Upper lobe of left lung (tissue), 6 donors: ENCODE data around the gene TSPO. TPM values are rescaled to one million over a fixed set of nuclear protein-coding genes. Genes with fewer than 3 reads are reported as not detected.

Experiments
- ATAC-seq, 2 donors: fragments of 200-7000 bp; cut with Tn5 transposase; one replicate each; pipeline ENCODE4 v1.9.1; 2022; ENCODE audit warnings: mild to moderate bottlenecking in 2 of 2, moderate library complexity in 2 of 2; ENCODE audit not compliant: low FRiP score in 2 of 2
- DNase-seq, 2 donors: peaks; one replicate each; pipeline ENCODE4 v3.0.0-alpha.2; 2019 to 2020
- H3K27ac ChIP-seq, 4 donors: fragments of 200-600 bp; sonication (generic); one replicate each; pipeline ENCODE4 v1.5.1; 2016 to 2019
- H3K27me3 ChIP-seq, 4 donors: fragments of 200-600 bp; sonication (generic); one replicate each; pipeline ENCODE4 v1.5.1; 2017 to 2019
- H3K36me3 ChIP-seq, 4 donors: fragments of 200-600 bp; sonication (generic); one replicate each; pipeline ENCODE4 v1.5.1; 2016 to 2019
- H3K4me1 ChIP-seq, 4 donors: fragments of 200-600 bp; sonication (generic); one replicate each; pipeline ENCODE4 v1.5.1; 2018 to 2019
- H3K4me3 ChIP-seq, 4 donors: fragments of 200-600 bp; sonication (generic); one replicate each; pipeline ENCODE4 v1.5.1; 2017 to 2019; ENCODE audit warnings: mild to moderate bottlenecking in 2 of 4, moderate library complexity in 1 of 4
- H3K9me3 ChIP-seq, 4 donors: fragments of 200-600 bp; sonication (generic); one replicate each; pipeline ENCODE4 v1.5.1; 2018 to 2019
- CTCF ChIP-seq, 6 experiments: fragments of 450-650 bp in 4 of 6; fragments of 200-600 bp in 2 of 6; sonication (generic) in 2 of 6; IDR thresholded peaks; one replicate each; pipeline ENCODE4 v1.5.1; 2016 to 2019; ENCODE audit warnings: antibody characterized with exemption in 6 of 6
- EP300 ChIP-seq, 4 donors: sonication (generic); formaldehyde crosslinking; IDR thresholded peaks; one replicate each; pipeline ENCODE4 v1.5.1; 2017; ENCODE audit warnings: antibody characterized with exemption in 4 of 4, control low read depth in 2 of 4
- POLR2A ChIP-seq, 4 donors: fragments of 450-650 bp; IDR thresholded peaks; one replicate each; pipeline ENCODE4 v1.5.1; 2016 to 2017; ENCODE audit warnings: antibody characterized with exemption in 4 of 4, mild to moderate bottlenecking in 2 of 4
- POLR2AphosphoS5 ChIP-seq, 2 donors: sonication (generic); formaldehyde crosslinking; IDR thresholded peaks; one replicate each; pipeline ENCODE4 v1.5.1; 2017; ENCODE audit warnings: antibody characterized with exemption in 2 of 2
- WGBS, 2 donors: methylation state at CpG; one replicate each; pipeline ENCODE4 v1.1.5; 2017 to 2018; 5-methylcytosine and 5-hydroxymethylcytosine counted together
- total RNA-seq, 6 donors: library from RNA; depleted of rRNA in 4 of 6; stranded (reverse); fragments of >200 nt in 4 of 6; gene quantifications; one replicate each; pipeline versions ENCODE4 v1.1.0 to v1.2.1, GENCODE V29; 2016 to 2021
- donor health status: DM: no; HTN: no; CAD: no; lungs with moderate emphysema.
- donor health status: DM: no; HTN: yes; CAD: no; lungs with severe emphysema.

TSPO gene
- total RNA-seq, 6 donors from 2014 or later: 127 to 426 (median 315) TPM

- peaks cover 10 to 71% (median 54%) of the 10 kb centered on the region in 4 donors for H3K36me3 ChIP-seq
- H3K4me1 ChIP-seq: no peaks in the 10 kb centered on the region
- TF ChIP-seq POLR2A (IDR thresholded peaks at IDR 0.05) (no peak), CTCF (IDR thresholded peaks at IDR 0.05) (no peak), POLR2AphosphoS5 (IDR thresholded peaks at IDR 0.05) (no peak), EP300 (IDR thresholded peaks at IDR 0.05) (no peak)
- ATAC-seq (no peak), DNase-seq (no peak)
- no peak overlapping the region for H3K4me3 ChIP-seq
- 95% methylated on average over 22 to 37 of the region's 39 CpGs for WGBS, 2 donors
- no peak overlapping the region for H3K27ac ChIP-seq
- H3K9me3 ChIP-seq: no peaks in the 10 kb centered on the region
- no peaks in the 10 kb centered on the region for H3K27me3 ChIP-seq
Observed at GRCh38 chr22:43173976-43174720, 22.8 kb downstream of the TSPO start.

GRCh38 chr22:43174941-43175531 lies 23.7 kb downstream of the TSPO start:
- Histone ChIP-seq H3K4me3 (no peak overlapping the region), H3K4me1 (no peaks in the 10 kb centered on the region), H3K9me3 (no peaks in the 10 kb centered on the region), H3K36me3 (peaks cover 10 to 79% (median 56%) of the 10 kb centered on the region in 4 donors), H3K27ac (no peak overlapping the region), H3K27me3 (no peaks in the 10 kb centered on the region)
- ATAC-seq (no peak), DNase-seq (no peak)
- WGBS, 2 donors: 95 to 96% methylated on average over 6 to 9 of the region's 9 CpGs
- TF ChIP-seq POLR2A (IDR thresholded peaks at IDR 0.05) (no peak), EP300 (IDR thresholded peaks at IDR 0.05) (no peak), POLR2AphosphoS5 (IDR thresholded peaks at IDR 0.05) (no peak), CTCF (IDR thresholded peaks at IDR 0.05) (no peak)

- H3K27me3 ChIP-seq: no peaks in the 10 kb centered on the region
- H3K4me3 ChIP-seq: no peak overlapping the region
- no peak overlapping the region for H3K27ac ChIP-seq
- peaks cover 0 to 2% (median 0%) of the 10 kb centered on the region in 4 donors for H3K4me1 ChIP-seq
- ATAC-seq (no peak), DNase-seq (no peak)
- TF ChIP-seq EP300 (IDR thresholded peaks at IDR 0.05) (no peak), POLR2A (IDR thresholded peaks at IDR 0.05) (no peak), CTCF (IDR thresholded peaks at IDR 0.05) (no peak), POLR2AphosphoS5 (IDR thresholded peaks at IDR 0.05) (no peak)
- no peaks in the 10 kb centered on the region for H3K9me3 ChIP-seq
- 80 to 84% methylated on average over 15 of the region's 15 CpGs for WGBS, 2 donors
- H3K36me3 ChIP-seq: peaks cover 10 to 72% (median 55%) of the 10 kb centered on the region in 4 donors
Observed at GRCh38 chr22:43176090-43176489, 24.7 kb downstream of the TSPO start.

GRCh38 chr22:43177479-43177878 lies 26.1 kb downstream of the TSPO start:
- Histone ChIP-seq H3K4me3 (no peak overlapping the region), H3K36me3 (peaks cover 10 to 62% (median 42%) of the 10 kb centered on the region in 4 donors), H3K9me3 (no peaks in the 10 kb centered on the region), H3K4me1 (peaks cover 0 to 13% (median 0%) of the 10 kb centered on the region in 4 donors), H3K27me3 (no peaks in the 10 kb centered on the region), H3K27ac (no peak overlapping the region)
- no peak for TF ChIP-seq POLR2AphosphoS5 (IDR thresholded peaks at IDR 0.05)
- TF ChIP-seq EP300 (IDR thresholded peaks at IDR 0.05): no peak
- TF ChIP-seq POLR2A (IDR thresholded peaks at IDR 0.05): no peak
- TF ChIP-seq CTCF (IDR thresholded peaks at IDR 0.05): no peak
- DNase-seq (peak in 1 of 2 donors; percentile 65), ATAC-seq (no peak)
- 52 to 79% methylated on average over 7 of the region's 7 CpGs for WGBS, 2 donors
